ENCODE measurements around the gene LGALS3BP. TPM values are rescaled to one million over a fixed set of nuclear protein-coding genes. Genes with fewer than 3 reads are reported as not detected.
"Not testable (repeated sequence)": the region's sequence is repeated elsewhere in the genome, so short reads cannot be mapped to it uniquely, and the experiment has no call there.

Gene LGALS3BP
- total RNA-seq, 1 donor from 2014 or later, result 338 TPM

DNA sequence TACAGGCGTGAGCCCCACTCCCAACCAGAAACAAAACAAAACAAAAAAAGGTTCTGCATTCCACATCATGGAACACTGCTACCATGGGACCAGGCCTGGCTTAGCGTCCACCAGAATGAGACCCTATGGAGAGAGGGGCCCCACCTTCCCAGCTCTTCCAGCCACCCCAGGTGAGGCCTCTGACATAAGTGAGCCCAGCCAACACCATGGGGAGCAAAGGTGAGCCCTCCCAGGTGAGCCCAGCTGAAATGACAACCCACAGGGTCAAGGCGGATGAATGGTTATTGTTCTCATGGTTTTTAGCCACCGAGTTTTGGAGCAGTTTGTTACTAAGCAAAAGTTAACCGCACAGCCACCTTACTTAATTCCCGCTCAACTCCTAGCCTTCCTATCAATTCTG is 16.3 kb downstream of the LGALS3BP start:
- no peak for DNase-seq (ENCODE audit: low read depth)
- no peak for TF ChIP-seq CTCF (conservative IDR thresholded peaks at IDR 0.05; ENCODE audit: low read depth, low read length)
- H3K4me3 ChIP-seq (ENCODE audit: low read depth, low read length), result no peak overlapping the region

DNA sequence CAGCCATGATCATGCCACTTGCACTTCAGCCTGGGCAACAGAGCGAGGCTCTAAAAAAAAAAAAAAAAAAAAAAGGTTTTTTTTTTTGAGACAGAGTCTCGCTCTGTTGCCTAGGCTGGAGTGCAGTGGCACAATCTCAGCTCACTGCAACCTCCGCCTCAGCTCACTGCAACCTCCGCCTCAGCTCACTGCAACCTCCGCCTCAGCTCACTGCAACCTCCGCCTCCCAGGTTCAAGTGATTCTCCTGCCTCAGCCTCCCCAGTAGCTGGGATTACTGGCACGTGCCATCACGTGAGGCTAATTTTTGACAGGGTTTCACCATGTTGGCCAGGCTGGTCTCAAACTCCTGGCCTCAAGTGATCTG is 16.8 kb downstream of the LGALS3BP start:
- H3K4me3 ChIP-seq (ENCODE audit: low read depth, low read length); DNase-seq (ENCODE audit: low read depth): not testable (repeated sequence)

DNA sequence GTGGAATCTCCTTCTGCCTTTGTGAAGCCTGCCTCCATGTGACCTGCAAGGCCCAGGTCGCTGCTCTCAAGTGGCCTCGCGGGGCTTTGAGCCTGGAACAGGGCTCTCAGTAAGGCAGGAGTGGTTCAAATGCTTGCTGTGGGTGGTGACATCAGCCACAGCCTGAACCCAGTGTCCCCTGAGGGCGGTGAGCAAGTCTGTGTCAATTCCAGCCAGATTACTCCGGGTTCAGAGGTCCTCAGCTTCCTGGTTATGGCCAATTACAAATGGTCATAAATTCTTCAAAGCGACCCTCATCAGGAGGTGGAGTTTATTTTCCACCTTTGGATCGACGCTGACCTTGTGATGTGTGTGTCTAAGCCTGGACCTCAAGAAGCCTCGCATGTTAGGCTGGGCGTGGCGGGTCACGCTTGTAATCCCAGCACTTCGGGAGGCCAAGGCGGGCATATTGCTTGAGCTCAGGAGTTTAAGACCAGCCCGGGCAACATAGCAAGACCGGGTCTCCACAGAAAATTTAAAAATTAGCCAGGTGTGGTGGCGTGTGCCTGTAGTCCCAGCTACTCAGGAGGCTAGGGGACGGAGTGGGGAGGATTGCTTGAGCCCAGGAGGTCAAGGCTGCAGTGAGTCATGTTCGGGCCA is 17.3 kb downstream of the LGALS3BP start:
- H3K4me3 ChIP-seq (ENCODE audit: low read depth, low read length), result no peak overlapping the region
- DNase-seq (ENCODE audit: low read depth), result no peak
- TF ChIP-seq CTCF (conservative IDR thresholded peaks at IDR 0.05; ENCODE audit: low read depth, low read length), result no peak

DNA sequence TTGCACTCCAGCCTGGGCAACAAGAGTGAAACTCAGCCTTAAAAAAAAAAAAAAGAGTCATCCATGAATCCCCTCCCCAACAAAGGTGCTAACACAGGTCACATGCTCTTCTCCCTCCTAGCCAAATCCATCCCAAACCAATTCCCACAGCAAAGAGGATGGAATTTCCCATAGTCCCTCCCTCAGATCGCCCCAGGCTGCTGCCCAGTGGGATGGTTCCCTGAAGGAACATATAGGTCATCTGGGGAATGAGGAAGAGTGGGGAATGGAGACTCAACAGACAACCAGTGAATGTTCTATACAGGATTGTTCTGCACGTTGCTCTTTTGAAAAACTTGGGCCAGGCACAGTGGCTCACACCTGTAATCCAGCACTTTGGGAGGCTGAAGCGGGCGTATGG is 18.2 kb downstream of the LGALS3BP start:
- H3K4me3 ChIP-seq (ENCODE audit: low read depth, low read length), result no peak overlapping the region
- TF ChIP-seq CTCF (conservative IDR thresholded peaks at IDR 0.05; ENCODE audit: low read depth, low read length), result no peak
- DNase-seq (ENCODE audit: low read depth), result no peak

GRCh38 chr17:78960928-78961327 is 18.8 kb downstream of the LGALS3BP start:
- no peak for TF ChIP-seq CTCF (conservative IDR thresholded peaks at IDR 0.05; ENCODE audit: low read depth, low read length)
- no peak overlapping the region for H3K4me3 ChIP-seq (ENCODE audit: low read depth, low read length)
- no peak for DNase-seq (ENCODE audit: low read depth)

- DNase-seq (ENCODE audit: low read depth), result no peak
- TF ChIP-seq CTCF (conservative IDR thresholded peaks at IDR 0.05; ENCODE audit: low read depth, low read length), result no peak
- H3K4me3 ChIP-seq (ENCODE audit: low read depth, low read length), result no peak overlapping the region
Measured at GRCh38 chr17:78959803-78960202, 19.9 kb downstream of the LGALS3BP start.

GRCh38 chr17:78958641-78959127 is 21.0 kb downstream of the LGALS3BP start:
- no peak for DNase-seq (ENCODE audit: low read depth)
- no peak overlapping the region for H3K4me3 ChIP-seq (ENCODE audit: low read depth, low read length)
- no peak for TF ChIP-seq CTCF (conservative IDR thresholded peaks at IDR 0.05; ENCODE audit: low read depth, low read length)
